Measurements from ENCODE around the gene FUT8.
"Not testable (repeated sequence)": the region's sequence is repeated elsewhere in the genome, so short reads cannot be mapped to it uniquely, and the experiment has no call there.

FUT8 gene

GRCh38 chr14:65453807-65454480 lies 41.4 kb downstream of the FUT8 start:
- DNase-seq (ENCODE audit: low spot score) = no peak

GRCh38 chr14:65456247-65456646 lies 43.7 kb downstream of the FUT8 start:
- DNase-seq (ENCODE audit: low spot score) = no peak

- no peak for DNase-seq (ENCODE audit: low spot score)
Observed at GRCh38 chr14:65461730-65462129, 49.2 kb downstream of the FUT8 start.

GRCh38 chr14:65462411-65462810 lies 49.9 kb downstream of the FUT8 start:
- no peak for DNase-seq (ENCODE audit: low spot score)

- DNase-seq (ENCODE audit: low spot score) = no peak
Observed at GRCh38 chr14:65465584-65465983, 53.1 kb downstream of the FUT8 start.

- not testable (repeated sequence) for DNase-seq (ENCODE audit: low spot score)
Observed at GRCh38 chr14:65467926-65468325, 55.4 kb downstream of the FUT8 start.

GRCh38 chr14:65469903-65470302 lies 57.4 kb downstream of the FUT8 start:
- DNase-seq (ENCODE audit: low spot score) = no peak

- DNase-seq (ENCODE audit: low spot score) = no peak
Observed at GRCh38 chr14:65470404-65470880, 57.9 kb downstream of the FUT8 start.

GRCh38 chr14:65471038-65471878 lies 58.7 kb downstream of the FUT8 start:
- DNase-seq (ENCODE audit: low spot score) = no peak

GRCh38 chr14:65472189-65472588 lies 59.7 kb downstream of the FUT8 start:
- no peak for DNase-seq (ENCODE audit: low spot score)

- DNase-seq (ENCODE audit: low spot score) = no peak
Observed at GRCh38 chr14:65476273-65476941, 63.9 kb downstream of the FUT8 start.

- DNase-seq (ENCODE audit: low spot score) = no peak
Observed at GRCh38 chr14:65476942-65477318, 64.4 kb downstream of the FUT8 start.

GRCh38 chr14:65478017-65478416 lies 65.5 kb downstream of the FUT8 start:
- no peak for DNase-seq (ENCODE audit: low spot score)

GRCh38 chr14:65478596-65478995 lies 66.1 kb downstream of the FUT8 start:
- DNase-seq (ENCODE audit: low spot score) = no peak

GRCh38 chr14:65479386-65479785 lies 66.9 kb downstream of the FUT8 start:
- no peak for DNase-seq (ENCODE audit: low spot score)

GRCh38 chr14:65482757-65483438 lies 70.4 kb downstream of the FUT8 start:
- DNase-seq (ENCODE audit: low spot score) = no peak

GRCh38 chr14:65483647-65484046 lies 71.1 kb downstream of the FUT8 start:
- no peak for DNase-seq (ENCODE audit: low spot score)

GRCh38 chr14:65485516-65485915 lies 73.0 kb downstream of the FUT8 start:
- no peak for DNase-seq (ENCODE audit: low spot score)

- no peak for DNase-seq (ENCODE audit: low spot score)
Observed at GRCh38 chr14:65486863-65487262, 74.3 kb downstream of the FUT8 start.

GRCh38 chr14:65487783-65488494 lies 75.4 kb downstream of the FUT8 start:
- DNase-seq (ENCODE audit: low spot score) = no peak

- no peak for DNase-seq (ENCODE audit: low spot score)
Observed at GRCh38 chr14:65491274-65491673, 78.7 kb downstream of the FUT8 start.

GRCh38 chr14:65492266-65492665 lies 79.7 kb downstream of the FUT8 start:
- no peak for DNase-seq (ENCODE audit: low spot score)
